Astrocyte (in vitro differentiated cells and primary cell): ENCODE measurements around the gene MACROH2A1. TPM values are rescaled to one million over a fixed set of nuclear protein-coding genes. Genes with fewer than 3 reads are reported as not detected.
A peak's percentile ranks its signal among the peaks of the same experiment; 100 is the strongest.

ENCODE experiments used
- DNase-seq: peaks from one replicate; pipeline ENCODE4 v3.0.0-alpha.2; 2010; ENCODE audit warnings: low read depth
- FAIRE-seq: peaks from 2 replicates; lab custom pipeline; 2011; peaks lifted over from hg19 to GRCh38; lab: Jason Lieb, UNC
- H2AFZ ChIP-seq: 2 replicates; pipeline ENCODE4 v1.6.0; 2012; ENCODE audit warnings: low read depth, low read length, inconsistent platforms
- H3K27ac ChIP-seq: 2 replicates; pipeline ENCODE4 v1.5.1; 2011; ENCODE audit warnings: low read depth, low read length, inconsistent platforms
- H3K27me3 ChIP-seq: 2 replicates; pipeline ENCODE4 v1.6.0; 2011; ENCODE audit warnings: low read length, inconsistent platforms; ENCODE audit not compliant: insufficient read depth
- H3K36me3 ChIP-seq: 2 replicates; pipeline ENCODE4 v1.5.1; 2011; ENCODE audit warnings: low read length, inconsistent platforms; ENCODE audit not compliant: insufficient read depth
- H3K4me1 ChIP-seq: 2 replicates; pipeline ENCODE4 v1.5.1; 2011; ENCODE audit warnings: low read length, inconsistent platforms; ENCODE audit not compliant: insufficient read depth
- H3K4me2 ChIP-seq: 2 replicates; pipeline ENCODE4 v1.6.0; 2012; ENCODE audit warnings: low read length, inconsistent platforms
- H3K4me3 ChIP-seq: 2 replicates; pipeline ENCODE4 v1.5.1; 2011; ENCODE audit warnings: low read depth, mild to moderate bottlenecking, low read length, inconsistent platforms; ENCODE audit not compliant: insufficient read depth
- H3K79me2 ChIP-seq: 2 replicates; pipeline ENCODE4 v1.6.0; 2012; ENCODE audit warnings: mild to moderate bottlenecking, low read length, inconsistent platforms; ENCODE audit not compliant: insufficient read depth
- H3K9ac ChIP-seq: 2 replicates; pipeline ENCODE4 v1.6.0; 2012; ENCODE audit warnings: mild to moderate bottlenecking, low read length, inconsistent platforms
- H3K9me3 ChIP-seq: 2 replicates; pipeline ENCODE4 v1.5.1; 2012; ENCODE audit warnings: low read depth, mild to moderate bottlenecking, low read length, inconsistent platforms; ENCODE audit not compliant: insufficient read depth
- H4K20me1 ChIP-seq: 2 replicates; pipeline ENCODE4 v1.6.0; 2012; ENCODE audit warnings: low read length, inconsistent platforms; ENCODE audit not compliant: insufficient read depth
- H3K27ac Mint-ChIP-seq: one replicate; pipeline ENCODE4 v1.8.0; 2021; ENCODE audit warnings: mild to moderate bottlenecking, mixed read lengths; ENCODE audit not compliant: unreplicated experiment
- H3K27me3 Mint-ChIP-seq: one replicate; pipeline ENCODE4 v1.8.0; 2021; ENCODE audit warnings: low read depth, mixed read lengths; ENCODE audit not compliant: unreplicated experiment
- H3K36me3 Mint-ChIP-seq: one replicate; pipeline ENCODE4 v1.8.0; 2021; ENCODE audit warnings: low read depth, mixed read lengths; ENCODE audit not compliant: unreplicated experiment
- H3K4me1 Mint-ChIP-seq: one replicate; pipeline ENCODE4 v1.8.0; 2021; ENCODE audit warnings: low read depth, mixed read lengths; ENCODE audit not compliant: unreplicated experiment
- H3K4me3 Mint-ChIP-seq: one replicate; pipeline ENCODE4 v1.8.0; 2021; ENCODE audit warnings: mild to moderate bottlenecking, moderate library complexity, mixed read lengths; ENCODE audit not compliant: unreplicated experiment
- H3K9me3 Mint-ChIP-seq: one replicate; pipeline ENCODE4 v1.8.0; 2021; ENCODE audit warnings: mild to moderate bottlenecking, mixed read lengths; ENCODE audit not compliant: unreplicated experiment
- CTCF ChIP-seq: IDR thresholded peaks from 2 replicates; pipeline ENCODE4 v1.5.1; 2011; ENCODE audit warnings: low read depth, mild to moderate bottlenecking, inconsistent platforms, low read length, moderate library complexity; ENCODE audit not compliant: insufficient read depth
- EZH2 ChIP-seq: IDR thresholded peaks from 2 replicates; pipeline ENCODE4 v1.6.1; 2012; ENCODE audit warnings: mild to moderate bottlenecking, low read length, inconsistent platforms; ENCODE audit not compliant: insufficient read depth
- total RNA-seq: library from RNA; stranded (reverse); gene quantifications from 2 replicates; pipeline ENCODE4 v1.2.1, GENCODE V29; 2021

Gene MACROH2A1
- total RNA-seq, 1 donor from 2014 or later: 143 TPM

GRCh38 chr5:135306557-135306956 is 92.5 kb downstream of the MACROH2A1 start:
- Mint-ChIP-seq H3K27me3 (peaks cover 17% of the 10 kb centered on the region), H3K4me1 (peaks cover 18% of the 10 kb centered on the region), H3K9me3 (no peaks in the 10 kb centered on the region), H3K36me3 (no peaks in the 10 kb centered on the region), H3K27ac (no peak overlapping the region), H3K4me3 (no peak overlapping the region)
- H3K4me3 ChIP-seq: no peak overlapping the region
- H3K27ac ChIP-seq: no peak overlapping the region
- H3K4me1 ChIP-seq: peaks cover 18% of the 10 kb centered on the region
- H4K20me1 ChIP-seq: no peaks in the 10 kb centered on the region
- FAIRE-seq (no peak), DNase-seq (no peak)
- no peak overlapping the region for H3K4me2 ChIP-seq
- no peak overlapping the region for H3K9ac ChIP-seq
- H3K9me3 ChIP-seq: no peaks in the 10 kb centered on the region
- no peak overlapping the region for H2AFZ ChIP-seq
- no peaks in the 10 kb centered on the region for H3K36me3 ChIP-seq
- TF ChIP-seq EZH2: no peak
- TF ChIP-seq CTCF: no peak
- no peaks in the 10 kb centered on the region for H3K27me3 ChIP-seq
- H3K79me2 ChIP-seq: no peaks in the 10 kb centered on the region

GRCh38 chr5:135304352-135305221 is 94.4 kb downstream of the MACROH2A1 start:
- no peak overlapping the region for H2AFZ ChIP-seq
- TF ChIP-seq CTCF (no peak), EZH2 (no peak)
- H3K27me3 ChIP-seq: no peaks in the 10 kb centered on the region
- no peak overlapping the region for H3K4me3 ChIP-seq
- no peak overlapping the region for H3K27ac ChIP-seq
- H3K9me3 ChIP-seq: no peaks in the 10 kb centered on the region
- DNase-seq (peak; percentile 30), FAIRE-seq (no peak)
- H3K9ac ChIP-seq: no peak overlapping the region
- Mint-ChIP-seq H3K9me3 (no peaks in the 10 kb centered on the region), H3K4me1 (peaks cover 10% of the 10 kb centered on the region), H3K27me3 (peaks cover 17% of the 10 kb centered on the region), H3K36me3 (no peaks in the 10 kb centered on the region), H3K4me3 (no peak overlapping the region), H3K27ac (no peak overlapping the region)
- no peaks in the 10 kb centered on the region for H4K20me1 ChIP-seq
- H3K36me3 ChIP-seq: no peaks in the 10 kb centered on the region
- H3K79me2 ChIP-seq: no peaks in the 10 kb centered on the region
- peaks cover 15% of the 10 kb centered on the region for H3K4me1 ChIP-seq
- peak overlapping the region; percentile 23 for H3K4me2 ChIP-seq

- peaks cover 2% of the 10 kb centered on the region for H3K4me1 Mint-ChIP-seq
- no peaks in the 10 kb centered on the region for H3K27me3 ChIP-seq
- peaks cover 14% of the 10 kb centered on the region for H3K27me3 Mint-ChIP-seq
- H3K79me2 ChIP-seq: no peaks in the 10 kb centered on the region
- H3K4me2 ChIP-seq: no peak overlapping the region
- H3K9ac ChIP-seq: no peak overlapping the region
- no peak for TF ChIP-seq EZH2
- TF ChIP-seq CTCF: no peak
- no peak overlapping the region for H3K4me3 Mint-ChIP-seq
- H2AFZ ChIP-seq: no peak overlapping the region
- H3K36me3 Mint-ChIP-seq: no peaks in the 10 kb centered on the region
- no peak overlapping the region for H3K27ac ChIP-seq
- H4K20me1 ChIP-seq: no peaks in the 10 kb centered on the region
- H3K9me3 Mint-ChIP-seq: no peaks in the 10 kb centered on the region
- DNase-seq (no peak), FAIRE-seq (no peak)
- no peaks in the 10 kb centered on the region for H3K36me3 ChIP-seq
- H3K9me3 ChIP-seq: no peaks in the 10 kb centered on the region
- H3K4me1 ChIP-seq: peaks cover 6% of the 10 kb centered on the region
- no peak overlapping the region for H3K4me3 ChIP-seq
- H3K27ac Mint-ChIP-seq: no peak overlapping the region
Measured at GRCh38 chr5:135303582-135304173, 95.4 kb downstream of the MACROH2A1 start.
